Activated CD8-positive, alpha-beta memory T cell treated with anti-CD3 and anti-CD28 coated beads, Interleukin-2, amount 50 U/mL, for 1 hour (primary cell): ENCODE measurements around the gene ITGA5.

Experiments
- DNase-seq: peaks from one replicate; pipeline ENCODE4 v3.0.0-alpha.2; 2020; ENCODE audit errors: extremely low read depth

ITGA5 gene

DNA sequence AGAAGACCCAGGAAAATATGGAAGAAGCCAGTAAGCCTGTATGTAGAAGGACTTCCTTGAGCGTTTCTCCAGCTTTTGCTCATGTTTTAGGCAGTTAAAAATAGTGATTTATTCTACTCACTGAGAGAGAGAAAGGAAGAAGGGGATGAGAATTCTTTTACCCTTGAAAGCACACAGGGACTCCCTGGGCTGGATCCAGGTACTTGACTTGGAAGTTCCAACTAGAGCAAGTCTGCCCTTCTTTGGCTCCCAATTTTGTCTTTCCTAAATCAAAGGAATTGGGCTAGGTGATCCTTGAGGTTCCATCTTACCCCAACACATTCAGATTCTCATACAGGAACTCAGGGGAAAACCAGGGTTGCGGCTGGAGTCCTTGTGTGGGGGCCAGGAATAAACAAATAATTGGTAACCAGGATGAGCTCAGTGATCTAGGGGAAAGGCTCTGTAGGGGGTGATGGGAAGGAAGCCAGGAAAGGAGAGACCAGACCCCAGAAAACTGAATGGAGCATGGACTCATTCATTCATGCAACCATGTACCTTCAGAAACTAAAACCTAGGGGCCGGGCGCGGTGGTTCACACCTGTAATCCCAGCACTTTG lies 11.5 kb upstream of the ITGA5 start:
- no peak for DNase-seq

DNA sequence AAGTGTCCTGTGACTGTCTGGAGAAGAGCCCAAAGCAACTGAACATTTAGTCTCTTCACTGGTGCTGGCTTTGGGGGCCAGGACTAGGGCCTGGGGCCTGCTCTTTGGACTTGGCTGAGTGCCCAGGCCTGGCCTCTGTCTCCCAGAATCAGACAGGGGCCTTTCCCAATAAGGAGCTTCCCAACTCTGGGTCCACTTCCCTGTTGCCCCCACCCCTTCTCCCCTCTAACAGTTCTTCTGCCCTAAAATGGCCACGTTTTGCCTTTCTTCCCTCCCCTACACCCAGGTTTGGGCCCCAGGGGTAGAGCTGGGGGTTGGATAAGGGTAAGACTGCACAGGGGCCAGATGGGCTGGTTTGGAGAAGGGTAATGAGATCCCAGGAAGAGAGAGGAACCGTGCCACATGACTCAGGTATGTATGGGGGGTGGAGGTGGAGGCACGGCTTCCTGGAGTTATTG lies 10.0 kb upstream of the ITGA5 start:
- DNase-seq = no peak

DNA sequence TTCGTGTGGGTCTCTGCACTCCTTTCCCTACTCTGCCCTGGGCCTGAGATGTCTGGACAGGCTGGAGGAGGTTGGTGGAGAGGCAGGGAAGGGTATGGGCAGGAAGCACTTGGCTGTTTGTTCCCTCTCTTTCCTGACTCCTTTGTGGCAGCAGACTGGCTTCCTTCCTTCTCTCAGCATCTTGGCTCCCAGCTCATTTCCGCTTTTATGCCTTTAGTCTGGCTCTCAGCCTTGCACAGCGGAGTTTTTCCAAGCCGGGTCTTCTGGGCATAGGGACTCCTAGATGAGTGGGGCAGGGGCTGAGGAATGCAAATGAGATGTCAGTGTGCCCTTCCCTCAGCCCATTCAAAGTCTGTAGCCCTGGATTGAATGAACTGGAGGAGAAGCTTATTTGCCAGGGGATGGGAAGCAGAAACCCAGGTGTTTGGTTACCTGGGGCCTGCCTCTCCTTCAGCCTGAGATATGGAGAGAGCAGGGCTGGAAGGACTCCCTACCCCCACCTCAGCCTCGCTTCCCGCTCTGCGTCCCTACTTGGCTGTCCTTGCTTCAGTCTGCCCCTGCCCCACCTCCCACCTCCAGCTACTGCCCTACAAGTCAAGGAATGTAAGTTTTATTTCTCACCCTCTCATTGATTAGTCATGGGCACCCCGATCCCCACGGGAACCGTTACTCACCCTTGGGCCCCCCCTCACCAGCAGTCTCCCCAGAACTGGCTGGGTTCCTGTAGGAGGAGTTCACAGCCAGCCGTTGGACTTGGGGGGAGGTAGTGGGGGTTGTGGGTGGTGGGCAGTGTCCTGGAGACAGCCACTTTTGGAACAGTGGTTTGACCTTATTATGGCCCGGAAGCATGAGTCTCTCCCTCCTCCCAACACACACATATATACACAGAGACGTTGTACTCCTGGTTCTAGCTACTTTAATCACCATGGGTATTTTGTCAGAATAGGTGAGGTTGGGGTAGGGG lies 9.3 kb upstream of the ITGA5 start:
- DNase-seq = no peak

- DNase-seq = no peak
Observed at GRCh38 chr12:54427106-54427505, 8.0 kb upstream of the ITGA5 start.

DNA sequence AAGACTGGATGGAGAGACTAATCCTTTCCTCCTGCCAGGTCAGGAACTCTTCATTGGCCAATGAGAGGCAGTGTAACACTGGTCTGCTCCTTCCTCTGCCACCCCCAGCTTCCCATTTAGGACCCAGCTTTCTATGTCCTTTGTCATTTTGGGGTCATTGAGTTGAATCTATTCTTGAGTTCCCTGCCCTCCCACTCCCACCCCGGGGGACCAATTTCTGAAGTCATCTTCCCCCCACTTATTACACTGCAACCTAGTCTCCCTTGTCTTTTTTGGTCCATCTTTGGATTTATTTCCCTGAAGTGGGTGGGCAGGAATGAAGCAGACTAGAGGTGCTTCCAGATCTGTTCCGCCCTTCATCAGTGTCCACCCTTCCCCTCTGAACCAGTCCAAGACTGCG lies 7.6 kb upstream of the ITGA5 start:
- no peak for DNase-seq

DNA sequence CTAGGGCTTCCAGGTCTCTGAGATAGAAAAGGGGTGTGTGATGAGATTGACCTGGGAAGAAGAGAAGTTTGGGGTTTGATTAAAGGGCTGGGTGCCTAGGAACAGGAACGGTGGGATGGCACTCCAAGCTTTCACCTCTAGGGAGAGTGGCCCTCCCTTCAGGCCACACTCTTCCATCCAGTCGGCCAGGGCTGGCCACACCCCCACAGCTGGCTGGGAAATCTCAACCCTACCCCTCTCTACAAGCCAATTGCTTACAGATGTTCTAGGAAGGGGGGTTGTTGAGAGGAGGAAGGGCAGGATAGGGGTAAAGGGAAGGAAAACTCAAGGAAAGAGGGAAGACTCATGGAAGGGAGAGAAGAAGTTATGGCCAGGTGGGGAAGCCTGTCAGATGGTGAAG lies 6.6 kb upstream of the ITGA5 start:
- DNase-seq = no peak

- DNase-seq = no peak
Observed at GRCh38 chr12:54424224-54424623, 5.2 kb upstream of the ITGA5 start.

DNA sequence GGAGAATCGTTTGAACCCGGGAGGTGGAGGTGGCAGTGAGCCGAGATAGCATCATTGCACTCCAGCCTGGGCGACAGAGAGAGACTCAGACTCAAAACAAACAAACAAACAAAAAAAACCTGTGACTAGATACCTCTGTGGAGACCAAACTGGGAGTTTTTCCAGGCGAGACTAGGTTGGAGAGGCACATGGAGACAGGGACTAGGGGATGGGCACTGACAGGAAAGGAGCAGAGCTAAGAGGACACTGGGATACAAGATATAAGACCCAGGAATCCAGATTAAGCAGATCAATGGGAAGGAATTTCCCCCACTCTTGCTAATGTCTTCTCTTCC lies 4.7 kb upstream of the ITGA5 start:
- no peak for DNase-seq

DNA sequence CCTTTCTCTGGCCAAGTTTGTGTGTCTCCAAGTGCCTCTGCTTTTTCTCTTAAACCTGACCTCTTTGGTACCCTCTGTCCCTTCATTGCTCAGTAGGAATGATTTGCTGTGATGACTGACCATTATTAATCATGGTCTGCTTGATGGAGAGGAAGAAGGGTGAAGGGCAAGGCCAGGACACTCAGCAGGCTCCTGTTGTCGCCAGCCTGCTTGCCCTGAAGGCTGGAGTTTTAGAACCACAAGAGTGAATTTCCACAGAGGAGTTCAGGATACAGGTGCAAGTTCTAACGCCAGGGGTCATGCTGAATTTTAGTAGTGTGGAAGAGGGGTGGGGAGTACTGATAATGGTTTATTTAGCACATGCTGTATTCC lies 2.8 kb upstream of the ITGA5 start:
- no peak for DNase-seq

DNA sequence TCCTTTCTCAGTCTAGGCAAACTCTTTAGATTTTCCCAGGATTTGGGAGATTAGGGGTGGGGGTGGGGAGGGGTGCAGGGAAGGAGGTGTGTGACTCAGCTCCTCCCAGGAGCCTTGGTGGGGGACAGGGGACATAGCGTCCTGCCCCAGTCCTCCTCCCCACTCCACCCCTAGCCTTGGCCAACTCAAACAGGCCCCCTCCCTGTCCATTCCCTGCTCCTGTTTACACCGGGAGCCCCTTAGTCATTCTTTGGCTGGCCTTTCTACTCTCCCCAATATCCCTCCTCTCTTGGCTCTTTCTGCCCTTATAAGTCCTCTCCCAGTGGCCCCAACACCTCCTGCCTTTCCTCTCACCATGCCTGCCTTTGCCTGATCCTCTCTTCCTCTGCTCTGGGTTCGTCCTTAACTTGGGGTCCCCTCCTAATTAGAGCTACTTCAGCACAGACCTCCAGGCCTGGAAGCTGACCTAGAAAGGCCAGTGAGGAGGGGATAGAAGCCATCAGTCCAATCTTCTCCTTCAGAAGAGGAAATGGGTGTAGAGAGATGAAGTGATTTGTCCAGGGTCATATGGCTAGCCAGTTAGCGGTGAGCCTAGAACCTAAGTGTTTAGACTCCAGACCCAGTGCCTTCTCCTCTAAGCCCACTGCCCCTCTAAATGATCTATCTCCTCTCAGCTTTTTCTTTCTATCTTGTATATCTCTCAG lies 2.3 kb upstream of the ITGA5 start:
- no peak for DNase-seq

DNA sequence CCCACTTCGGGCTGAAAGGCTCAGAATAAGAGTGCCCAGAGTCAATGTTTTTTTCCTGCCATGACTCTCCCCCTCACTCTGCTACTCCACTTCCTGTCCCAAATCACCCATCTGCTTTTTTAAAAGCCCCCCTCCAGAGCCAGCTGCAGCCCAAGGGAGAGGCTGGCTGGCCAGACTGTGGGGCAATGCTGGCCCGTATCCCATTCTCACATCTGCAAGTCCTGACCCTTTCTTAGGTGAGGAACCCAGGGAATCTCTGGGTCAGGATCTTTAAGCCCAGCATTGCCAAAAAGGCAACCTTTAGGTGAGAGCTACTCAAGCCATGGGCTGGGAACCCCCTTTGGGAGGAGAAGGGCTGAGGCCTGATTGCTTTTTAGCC lies 1.7 kb upstream of the ITGA5 start:
- DNase-seq = no peak

DNA sequence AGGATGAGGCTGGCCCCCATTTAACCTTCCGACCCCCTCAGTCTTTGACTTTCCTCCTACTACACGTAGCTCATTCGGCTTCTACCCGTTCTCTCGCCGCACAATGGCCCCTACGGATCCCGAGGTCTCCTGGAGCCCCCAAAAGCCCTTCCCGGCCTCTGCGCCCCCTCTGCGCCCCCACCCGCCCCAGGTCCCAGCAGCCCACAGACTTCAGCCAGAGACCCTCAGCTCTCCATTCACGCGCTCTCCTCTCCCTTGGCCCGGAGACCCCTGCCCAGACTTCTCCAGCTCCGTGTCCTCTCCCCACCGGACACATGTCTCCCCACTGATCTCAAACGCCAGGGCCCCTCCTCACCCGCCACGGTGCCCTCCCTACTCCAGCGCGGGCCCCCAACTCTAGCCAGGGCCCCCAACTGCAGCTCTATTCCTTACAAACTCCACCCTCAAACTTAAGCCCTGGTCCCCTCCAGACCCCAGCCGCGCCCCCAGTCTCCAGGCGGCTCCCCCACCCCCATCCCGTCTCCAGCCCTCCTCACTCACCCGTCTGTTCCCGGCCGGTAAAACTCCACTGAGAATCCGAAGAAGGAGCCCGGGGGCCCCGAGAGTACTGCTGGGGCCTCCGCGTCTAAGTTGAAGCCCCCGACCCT lies 502 bp downstream of the ITGA5 start:
- DNase-seq = no peak

DNA sequence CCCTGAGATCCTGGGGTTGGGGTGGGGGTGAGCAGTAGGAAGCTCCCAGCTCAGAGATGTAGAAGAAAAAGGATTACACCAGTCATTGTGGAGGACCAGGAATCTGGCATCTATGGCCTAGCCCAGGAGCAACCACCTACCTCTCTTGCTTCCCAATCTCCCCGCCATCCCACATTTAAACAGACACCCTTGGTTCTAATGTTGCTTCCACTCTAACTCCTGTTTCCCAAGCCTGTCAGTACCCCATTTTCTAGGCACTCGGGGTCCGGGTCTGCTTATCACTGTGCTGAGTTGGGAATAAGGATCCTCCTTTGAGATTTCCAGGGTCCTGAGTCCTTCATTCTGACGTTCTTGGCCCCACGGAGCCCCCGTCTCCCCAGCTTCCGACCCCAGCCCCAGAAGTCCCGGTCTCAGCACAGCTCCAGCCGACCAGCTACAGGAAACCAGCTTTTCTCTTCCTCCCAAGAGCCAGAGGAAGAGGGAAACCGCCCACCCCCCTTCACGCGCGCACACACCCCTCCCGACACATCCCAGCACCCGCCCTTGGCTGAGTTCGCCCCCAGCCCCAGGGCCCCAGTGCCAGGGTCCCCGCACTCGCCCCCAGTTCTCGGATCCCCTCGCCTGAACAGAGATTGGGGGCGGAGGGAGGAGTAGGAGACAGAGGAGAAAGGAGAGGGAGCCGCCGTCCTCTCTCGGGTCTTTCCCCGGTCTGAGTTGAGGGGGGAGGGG lies 1.2 kb downstream of the ITGA5 start:
- no peak for DNase-seq

GRCh38 chr12:54416687-54417603 lies 2.1 kb downstream of the ITGA5 start:
- no peak for DNase-seq

DNA sequence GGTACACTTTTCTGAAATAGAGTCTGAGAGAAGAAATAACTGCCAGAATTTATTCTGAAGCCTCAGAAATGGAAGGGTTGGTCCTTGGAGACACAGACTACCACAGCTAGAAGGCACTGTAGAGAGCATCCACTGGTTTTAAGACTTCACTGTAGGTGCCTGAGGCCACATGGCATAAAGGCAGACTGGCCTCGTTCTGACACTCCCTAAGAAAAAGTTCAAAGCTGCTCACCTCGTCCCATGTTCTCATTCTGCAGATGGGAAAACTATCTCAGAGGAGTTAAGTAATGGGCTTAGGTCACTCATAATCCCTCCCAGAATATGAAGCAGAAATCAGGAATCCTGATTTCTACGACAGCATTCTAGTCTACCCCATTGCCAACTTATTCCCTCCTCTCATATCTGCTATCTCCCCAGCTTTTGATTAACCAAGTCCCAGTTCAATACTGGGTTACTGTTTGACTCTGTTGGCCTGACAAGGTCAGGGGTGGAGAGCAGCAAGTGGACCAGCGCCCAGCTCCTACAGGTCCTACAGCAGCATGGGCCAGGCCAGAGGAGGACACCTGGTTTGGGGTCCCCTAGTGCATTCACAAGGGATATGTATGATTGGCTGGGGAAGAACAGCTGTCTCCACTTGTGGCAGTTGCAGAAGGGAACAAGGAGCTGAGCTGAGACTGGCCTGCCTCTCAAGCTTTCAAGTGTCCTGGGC lies 3.7 kb downstream of the ITGA5 start:
- DNase-seq = no peak

GRCh38 chr12:54413284-54414190 lies 5.5 kb downstream of the ITGA5 start:
- peak; percentile 74 for DNase-seq

- no peak for DNase-seq
Observed at GRCh38 chr12:54412786-54413185, 6.3 kb downstream of the ITGA5 start.

- no peak for DNase-seq
Observed at GRCh38 chr12:54412348-54412747, 6.7 kb downstream of the ITGA5 start.
